DOHH2 (cell line): ENCODE results near the gene JARID2.

Experiments used
- CTCF ChIP-seq: fragments of 200-600 bp; sonication (generic); IDR thresholded peaks from one replicate; pipeline ENCODE4 v1.5.1; 2014; ENCODE audit warnings: antibody characterized with exemption, mild to moderate bottlenecking, low read depth, low read length; ENCODE audit not compliant: poor library complexity, severe bottlenecking
- EZH2phosphoT487 ChIP-seq: fragments of 200-600 bp; sonication (generic); IDR thresholded peaks from 2 replicates; pipeline ENCODE4 v1.6.1; 2017; ENCODE audit warnings: borderline replicate concordance, mild to moderate bottlenecking, antibody characterized with exemption, low read length, moderate library complexity, mixed read lengths

DNA sequence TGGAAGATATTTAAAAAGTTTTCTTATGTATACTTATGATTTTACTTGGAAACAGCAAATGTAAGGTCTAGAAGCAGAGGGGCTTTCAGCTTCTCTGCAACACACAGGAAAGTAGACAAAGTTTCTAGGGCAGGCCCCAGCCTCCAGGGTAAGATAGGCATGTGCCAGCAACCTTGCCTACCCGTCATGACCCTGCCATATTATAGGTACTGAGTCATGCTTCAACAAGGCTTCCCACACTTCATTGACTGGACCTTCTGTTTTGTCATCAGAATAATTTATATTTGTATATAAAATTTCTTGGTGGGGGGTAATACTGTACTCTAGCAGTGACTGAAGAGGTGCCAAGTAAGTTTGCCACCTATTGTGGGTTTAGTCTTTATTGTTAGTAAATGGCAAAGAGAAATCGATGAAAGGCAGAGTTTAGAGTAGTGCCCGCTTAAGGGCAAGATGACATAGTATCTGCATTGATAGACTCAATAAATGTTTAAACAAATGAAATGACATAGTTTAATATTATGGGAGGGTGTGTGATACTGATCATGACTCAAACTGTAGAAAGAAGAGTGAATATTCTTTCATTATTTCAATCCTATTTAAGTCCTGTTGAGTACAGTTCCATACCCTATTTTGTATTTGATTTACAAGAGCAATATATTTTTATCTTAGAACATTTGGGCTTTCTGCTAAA is 95.6 kb downstream of the JARID2 start:
- TF ChIP-seq CTCF (no peak), EZH2phosphoT487 (no peak)
